ENCODE results near the gene CCS. TPM values are rescaled to one million over a fixed set of nuclear protein-coding genes. Genes with fewer than 3 reads are reported as not detected.

Gene CCS
- total and polyA plus RNA-seq, 9 of the 15 experiments (the other 6 are each of a cell fraction or from before 2014, with no cell fraction given): 1.1 to 46.6 (median 26.8) TPM

DNA sequence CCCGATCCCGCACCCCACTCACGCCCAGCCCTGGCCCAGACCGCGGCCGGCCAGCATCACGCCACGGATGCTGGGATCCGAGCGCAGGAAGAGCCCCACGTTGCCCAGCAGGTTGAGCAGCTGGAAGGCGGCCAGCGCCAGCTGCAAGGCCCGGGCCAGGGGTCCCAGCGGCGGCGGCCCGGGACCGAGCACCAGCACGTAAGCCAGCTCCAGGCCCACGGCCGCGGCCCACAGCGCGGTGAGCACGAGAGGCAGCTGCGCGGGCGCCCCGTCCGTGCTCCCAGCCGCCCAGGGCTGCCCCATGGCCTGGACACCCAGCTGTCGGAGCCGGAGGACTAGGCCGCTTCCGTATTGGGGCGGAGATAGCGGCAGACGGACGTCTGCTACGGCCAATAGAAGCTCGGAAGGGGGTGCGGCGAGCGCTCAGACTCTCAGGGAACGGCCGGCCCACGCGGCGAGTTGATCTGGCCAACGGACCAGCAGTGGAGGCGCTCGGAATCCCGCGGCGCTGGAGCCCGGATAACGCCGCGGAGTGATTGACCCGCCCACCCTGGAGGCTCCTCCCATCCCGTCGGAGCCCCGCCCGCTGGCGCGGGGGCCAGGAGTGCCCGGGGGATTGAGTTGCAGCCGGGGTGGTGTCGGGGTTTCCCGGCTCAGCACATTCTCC, 47.2 kb upstream of the CCS start, which contains the start of gene ZDHHC24 (continued):
- TF ChIP-seq, protein P1, sequence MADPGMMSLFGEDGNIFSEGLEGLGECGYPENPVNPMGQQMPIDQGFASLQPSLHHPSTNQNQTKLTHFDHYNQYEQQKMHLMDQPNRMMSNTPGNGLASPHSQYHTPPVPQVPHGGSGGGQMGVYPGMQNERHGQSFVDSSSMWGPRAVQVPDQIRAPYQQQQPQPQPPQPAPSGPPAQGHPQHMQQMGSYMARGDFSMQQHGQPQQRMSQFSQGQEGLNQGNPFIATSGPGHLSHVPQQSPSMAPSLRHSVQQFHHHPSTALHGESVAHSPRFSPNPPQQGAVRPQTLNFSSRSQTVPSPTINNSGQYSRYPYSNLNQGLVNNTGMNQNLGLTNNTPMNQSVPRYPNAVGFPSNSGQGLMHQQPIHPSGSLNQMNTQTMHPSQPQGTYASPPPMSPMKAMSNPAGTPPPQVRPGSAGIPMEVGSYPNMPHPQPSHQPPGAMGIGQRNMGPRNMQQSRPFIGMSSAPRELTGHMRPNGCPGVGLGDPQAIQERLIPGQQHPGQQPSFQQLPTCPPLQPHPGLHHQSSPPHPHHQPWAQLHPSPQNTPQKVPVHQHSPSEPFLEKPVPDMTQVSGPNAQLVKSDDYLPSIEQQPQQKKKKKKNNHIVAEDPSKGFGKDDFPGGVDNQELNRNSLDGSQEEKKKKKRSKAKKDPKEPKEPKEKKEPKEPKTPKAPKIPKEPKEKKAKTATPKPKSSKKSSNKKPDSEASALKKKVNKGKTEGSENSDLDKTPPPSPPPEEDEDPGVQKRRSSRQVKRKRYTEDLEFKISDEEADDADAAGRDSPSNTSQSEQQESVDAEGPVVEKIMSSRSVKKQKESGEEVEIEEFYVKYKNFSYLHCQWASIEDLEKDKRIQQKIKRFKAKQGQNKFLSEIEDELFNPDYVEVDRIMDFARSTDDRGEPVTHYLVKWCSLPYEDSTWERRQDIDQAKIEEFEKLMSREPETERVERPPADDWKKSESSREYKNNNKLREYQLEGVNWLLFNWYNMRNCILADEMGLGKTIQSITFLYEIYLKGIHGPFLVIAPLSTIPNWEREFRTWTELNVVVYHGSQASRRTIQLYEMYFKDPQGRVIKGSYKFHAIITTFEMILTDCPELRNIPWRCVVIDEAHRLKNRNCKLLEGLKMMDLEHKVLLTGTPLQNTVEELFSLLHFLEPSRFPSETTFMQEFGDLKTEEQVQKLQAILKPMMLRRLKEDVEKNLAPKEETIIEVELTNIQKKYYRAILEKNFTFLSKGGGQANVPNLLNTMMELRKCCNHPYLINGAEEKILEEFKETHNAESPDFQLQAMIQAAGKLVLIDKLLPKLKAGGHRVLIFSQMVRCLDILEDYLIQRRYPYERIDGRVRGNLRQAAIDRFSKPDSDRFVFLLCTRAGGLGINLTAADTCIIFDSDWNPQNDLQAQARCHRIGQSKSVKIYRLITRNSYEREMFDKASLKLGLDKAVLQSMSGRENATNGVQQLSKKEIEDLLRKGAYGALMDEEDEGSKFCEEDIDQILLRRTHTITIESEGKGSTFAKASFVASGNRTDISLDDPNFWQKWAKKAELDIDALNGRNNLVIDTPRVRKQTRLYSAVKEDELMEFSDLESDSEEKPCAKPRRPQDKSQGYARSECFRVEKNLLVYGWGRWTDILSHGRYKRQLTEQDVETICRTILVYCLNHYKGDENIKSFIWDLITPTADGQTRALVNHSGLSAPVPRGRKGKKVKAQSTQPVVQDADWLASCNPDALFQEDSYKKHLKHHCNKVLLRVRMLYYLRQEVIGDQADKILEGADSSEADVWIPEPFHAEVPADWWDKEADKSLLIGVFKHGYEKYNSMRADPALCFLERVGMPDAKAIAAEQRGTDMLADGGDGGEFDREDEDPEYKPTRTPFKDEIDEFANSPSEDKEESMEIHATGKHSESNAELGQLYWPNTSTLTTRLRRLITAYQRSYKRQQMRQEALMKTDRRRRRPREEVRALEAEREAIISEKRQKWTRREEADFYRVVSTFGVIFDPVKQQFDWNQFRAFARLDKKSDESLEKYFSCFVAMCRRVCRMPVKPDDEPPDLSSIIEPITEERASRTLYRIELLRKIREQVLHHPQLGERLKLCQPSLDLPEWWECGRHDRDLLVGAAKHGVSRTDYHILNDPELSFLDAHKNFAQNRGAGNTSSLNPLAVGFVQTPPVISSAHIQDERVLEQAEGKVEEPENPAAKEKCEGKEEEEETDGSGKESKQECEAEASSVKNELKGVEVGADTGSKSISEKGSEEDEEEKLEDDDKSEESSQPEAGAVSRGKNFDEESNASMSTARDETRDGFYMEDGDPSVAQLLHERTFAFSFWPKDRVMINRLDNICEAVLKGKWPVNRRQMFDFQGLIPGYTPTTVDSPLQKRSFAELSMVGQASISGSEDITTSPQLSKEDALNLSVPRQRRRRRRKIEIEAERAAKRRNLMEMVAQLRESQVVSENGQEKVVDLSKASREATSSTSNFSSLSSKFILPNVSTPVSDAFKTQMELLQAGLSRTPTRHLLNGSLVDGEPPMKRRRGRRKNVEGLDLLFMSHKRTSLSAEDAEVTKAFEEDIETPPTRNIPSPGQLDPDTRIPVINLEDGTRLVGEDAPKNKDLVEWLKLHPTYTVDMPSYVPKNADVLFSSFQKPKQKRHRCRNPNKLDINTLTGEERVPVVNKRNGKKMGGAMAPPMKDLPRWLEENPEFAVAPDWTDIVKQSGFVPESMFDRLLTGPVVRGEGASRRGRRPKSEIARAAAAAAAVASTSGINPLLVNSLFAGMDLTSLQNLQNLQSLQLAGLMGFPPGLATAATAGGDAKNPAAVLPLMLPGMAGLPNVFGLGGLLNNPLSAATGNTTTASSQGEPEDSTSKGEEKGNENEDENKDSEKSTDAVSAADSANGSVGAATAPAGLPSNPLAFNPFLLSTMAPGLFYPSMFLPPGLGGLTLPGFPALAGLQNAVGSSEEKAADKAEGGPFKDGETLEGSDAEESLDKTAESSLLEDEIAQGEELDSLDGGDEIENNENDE (IDR thresholded peaks at IDR 0.05; ENCODE audit: low read depth, low read length): no peak
- TF ChIP-seq, protein P2, sequence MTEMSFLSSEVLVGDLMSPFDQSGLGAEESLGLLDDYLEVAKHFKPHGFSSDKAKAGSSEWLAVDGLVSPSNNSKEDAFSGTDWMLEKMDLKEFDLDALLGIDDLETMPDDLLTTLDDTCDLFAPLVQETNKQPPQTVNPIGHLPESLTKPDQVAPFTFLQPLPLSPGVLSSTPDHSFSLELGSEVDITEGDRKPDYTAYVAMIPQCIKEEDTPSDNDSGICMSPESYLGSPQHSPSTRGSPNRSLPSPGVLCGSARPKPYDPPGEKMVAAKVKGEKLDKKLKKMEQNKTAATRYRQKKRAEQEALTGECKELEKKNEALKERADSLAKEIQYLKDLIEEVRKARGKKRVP (CRISPR knock-in tag; IDR thresholded peaks at IDR 0.05): no peak
- TF ChIP-seq, protein P3, sequence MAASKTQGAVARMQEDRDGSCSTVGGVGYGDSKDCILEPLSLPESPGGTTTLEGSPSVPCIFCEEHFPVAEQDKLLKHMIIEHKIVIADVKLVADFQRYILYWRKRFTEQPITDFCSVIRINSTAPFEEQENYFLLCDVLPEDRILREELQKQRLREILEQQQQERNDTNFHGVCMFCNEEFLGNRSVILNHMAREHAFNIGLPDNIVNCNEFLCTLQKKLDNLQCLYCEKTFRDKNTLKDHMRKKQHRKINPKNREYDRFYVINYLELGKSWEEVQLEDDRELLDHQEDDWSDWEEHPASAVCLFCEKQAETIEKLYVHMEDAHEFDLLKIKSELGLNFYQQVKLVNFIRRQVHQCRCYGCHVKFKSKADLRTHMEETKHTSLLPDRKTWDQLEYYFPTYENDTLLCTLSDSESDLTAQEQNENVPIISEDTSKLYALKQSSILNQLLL (CRISPR knock-in tag; IDR thresholded peaks at IDR 0.05; ENCODE audit: borderline replicate concordance): no peak
- TF ChIP-seq JUND (IDR thresholded peaks at IDR 0.05; ENCODE audit: borderline replicate concordance, low read depth, low read length) (peak; percentile 11; the same call in 1 of the 2 replicates), JUND (tag; IDR thresholded peaks at IDR 0.05; ENCODE audit: borderline replicate concordance, low read depth, low read length) (no peak; the same call in 2 of the 3 replicates), TEAD4 (IDR thresholded peaks at IDR 0.05; ENCODE audit: low read length) (0 out of 2 replicates have a peak, but pooled peaks have one; percentile 20), TEAD4 (CRISPR knock-in tag; IDR thresholded peaks at IDR 0.05; ENCODE audit: borderline replicate concordance) (no peak), RFX1 (IDR thresholded peaks at IDR 0.05) (no peak), ZNF408 (CRISPR knock-in tag; IDR thresholded peaks at IDR 0.05; ENCODE audit: low read depth) (no peak), NR2C1 (IDR thresholded peaks at IDR 0.05) (no peak), NR2C1 (tag; IDR thresholded peaks at IDR 0.05) (no peak)
- TF ChIP-seq, protein P4, sequence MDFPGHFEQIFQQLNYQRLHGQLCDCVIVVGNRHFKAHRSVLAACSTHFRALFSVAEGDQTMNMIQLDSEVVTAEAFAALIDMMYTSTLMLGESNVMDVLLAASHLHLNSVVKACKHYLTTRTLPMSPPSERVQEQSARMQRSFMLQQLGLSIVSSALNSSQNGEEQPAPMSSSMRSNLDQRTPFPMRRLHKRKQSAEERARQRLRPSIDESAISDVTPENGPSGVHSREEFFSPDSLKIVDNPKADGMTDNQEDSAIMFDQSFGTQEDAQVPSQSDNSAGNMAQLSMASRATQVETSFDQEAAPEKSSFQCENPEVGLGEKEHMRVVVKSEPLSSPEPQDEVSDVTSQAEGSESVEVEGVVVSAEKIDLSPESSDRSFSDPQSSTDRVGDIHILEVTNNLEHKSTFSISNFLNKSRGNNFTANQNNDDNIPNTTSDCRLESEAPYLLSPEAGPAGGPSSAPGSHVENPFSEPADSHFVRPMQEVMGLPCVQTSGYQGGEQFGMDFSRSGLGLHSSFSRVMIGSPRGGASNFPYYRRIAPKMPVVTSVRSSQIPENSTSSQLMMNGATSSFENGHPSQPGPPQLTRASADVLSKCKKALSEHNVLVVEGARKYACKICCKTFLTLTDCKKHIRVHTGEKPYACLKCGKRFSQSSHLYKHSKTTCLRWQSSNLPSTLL (IDR thresholded peaks at IDR 0.05): no peak
